ENCODE measurements around the gene NFKBIZ.

The NFKBIZ gene

GRCh38 chr3:101848754-101849713 is at the start of gene NFKBIZ:
Gene NFKBIZ, plus strand, starts transcription at chr3:101849514. Its CDS starts 115 bp downstream, at chr3:101849629.
- peak; percentile 93 for DNase-seq (ENCODE audit: low spot score)

GRCh38 chr3:101801174-101801573 is 48.1 kb upstream of the NFKBIZ start:
- no peak for DNase-seq (ENCODE audit: low spot score)

- no peak for DNase-seq (ENCODE audit: low spot score)
These were observed 47.1 kb upstream of the NFKBIZ start for GRCh38 chr3:101802179-101802578.

GRCh38 chr3:101803173-101803782 is 46.0 kb upstream of the NFKBIZ start:
- peak; percentile 87 for DNase-seq (ENCODE audit: low spot score)

- no peak for DNase-seq (ENCODE audit: low spot score)
These were observed 45.4 kb upstream of the NFKBIZ start for GRCh38 chr3:101803939-101804338.

GRCh38 chr3:101806491-101806890 is 42.8 kb upstream of the NFKBIZ start:
- no peak for DNase-seq (ENCODE audit: low spot score)

GRCh38 chr3:101807888-101808287 is 41.4 kb upstream of the NFKBIZ start:
- no peak for DNase-seq (ENCODE audit: low spot score)

- peak; percentile 70 for DNase-seq (ENCODE audit: low spot score)
These were observed 39.9 kb upstream of the NFKBIZ start for GRCh38 chr3:101809178-101810021.

GRCh38 chr3:101810022-101810418 is 39.3 kb upstream of the NFKBIZ start:
- no peak for DNase-seq (ENCODE audit: low spot score)

GRCh38 chr3:101811875-101812274 is 37.4 kb upstream of the NFKBIZ start:
- no peak for DNase-seq (ENCODE audit: low spot score)

- no peak for DNase-seq (ENCODE audit: low spot score)
These were observed 36.4 kb upstream of the NFKBIZ start for GRCh38 chr3:101812895-101813294.

GRCh38 chr3:101813817-101814440 is 35.4 kb upstream of the NFKBIZ start:
- DNase-seq (ENCODE audit: low spot score) = peak; percentile 67

- DNase-seq (ENCODE audit: low spot score) = no peak
These were observed 34.5 kb upstream of the NFKBIZ start for GRCh38 chr3:101814835-101815234.

- no peak for DNase-seq (ENCODE audit: low spot score)
These were observed 32.8 kb upstream of the NFKBIZ start for GRCh38 chr3:101816215-101817149.

GRCh38 chr3:101817992-101818391 is 31.3 kb upstream of the NFKBIZ start:
- DNase-seq (ENCODE audit: low spot score) = no peak

GRCh38 chr3:101819649-101820206 is 29.6 kb upstream of the NFKBIZ start:
- no peak for DNase-seq (ENCODE audit: low spot score)

GRCh38 chr3:101821503-101821902 is 27.8 kb upstream of the NFKBIZ start:
- DNase-seq (ENCODE audit: low spot score) = no peak

- DNase-seq (ENCODE audit: low spot score) = no peak
These were observed 25.8 kb upstream of the NFKBIZ start for GRCh38 chr3:101823525-101823924.

GRCh38 chr3:101824702-101825101 is 24.6 kb upstream of the NFKBIZ start:
- DNase-seq (ENCODE audit: low spot score) = peak; percentile 24

GRCh38 chr3:101825904-101826445 is 23.3 kb upstream of the NFKBIZ start:
- DNase-seq (ENCODE audit: low spot score) = peak; percentile 29
